T-helper 1 cell (primary cell): ENCODE data around the gene ODC1.

ENCODE experiments used
- DNase-seq, 5 donors: peaks; one replicate each; pipeline ENCODE4 v3.0.0-alpha.2; 2012 to 2020

The ODC1 gene

DNA sequence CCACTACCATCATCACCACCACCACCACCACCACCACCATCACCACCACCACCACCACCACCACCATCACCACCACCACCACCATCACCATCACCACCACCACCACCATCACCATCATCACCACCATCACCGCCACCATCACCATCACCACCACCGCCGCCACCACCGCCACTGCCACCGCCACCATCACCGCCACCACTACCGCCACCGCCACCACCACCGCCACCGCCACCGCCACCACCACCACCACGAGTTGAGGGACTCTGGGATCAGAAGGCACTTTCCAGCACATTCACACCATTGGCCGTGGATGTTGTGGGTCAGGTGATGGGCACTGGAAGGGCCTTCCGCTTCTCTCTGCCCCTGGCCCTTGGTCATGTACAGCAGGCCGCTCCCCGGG lies 48.8 kb downstream of the ODC1 start:
- DNase-seq: no peak

DNA sequence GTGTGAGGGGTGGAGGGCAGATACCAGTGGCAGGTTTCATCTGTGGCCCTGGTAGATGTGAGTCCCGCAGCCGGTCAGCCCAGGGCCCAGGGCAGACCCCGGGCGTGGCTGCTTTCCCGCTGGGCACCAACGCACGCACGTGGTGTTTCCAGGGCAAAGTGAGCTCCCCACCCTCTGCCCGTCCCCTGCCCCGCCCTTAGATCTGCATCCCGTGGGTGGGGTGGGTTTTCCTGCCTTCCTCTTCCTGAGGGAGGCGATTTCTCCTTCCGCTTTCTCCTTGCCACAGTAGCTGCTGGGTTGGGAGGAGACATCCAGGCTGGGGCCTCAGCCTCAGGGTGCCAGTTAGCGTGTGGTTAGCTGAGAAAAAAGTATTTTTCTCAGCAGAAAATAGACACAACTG lies 49.6 kb downstream of the ODC1 start:
- no peak for DNase-seq

DNA sequence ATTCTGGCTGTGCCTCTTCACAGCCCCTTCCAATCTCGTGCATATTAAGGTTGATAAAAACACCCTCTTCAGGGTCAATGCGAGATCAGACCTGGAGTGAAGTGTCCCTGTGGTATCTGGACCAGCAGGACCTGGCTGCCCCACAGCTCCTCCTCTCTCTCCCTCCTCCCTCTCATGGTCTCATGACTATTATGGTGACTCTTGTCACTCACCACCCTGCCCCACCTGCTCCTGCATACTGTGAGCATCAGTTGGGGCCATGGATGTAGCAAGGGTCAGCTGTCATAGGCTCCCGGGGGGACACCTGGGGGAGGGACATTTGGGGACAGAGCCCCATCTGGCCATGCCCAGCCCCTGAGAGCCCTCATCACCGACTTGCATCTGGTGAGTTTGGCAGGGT lies 50.2 kb downstream of the ODC1 start:
- DNase-seq: no peak

DNA sequence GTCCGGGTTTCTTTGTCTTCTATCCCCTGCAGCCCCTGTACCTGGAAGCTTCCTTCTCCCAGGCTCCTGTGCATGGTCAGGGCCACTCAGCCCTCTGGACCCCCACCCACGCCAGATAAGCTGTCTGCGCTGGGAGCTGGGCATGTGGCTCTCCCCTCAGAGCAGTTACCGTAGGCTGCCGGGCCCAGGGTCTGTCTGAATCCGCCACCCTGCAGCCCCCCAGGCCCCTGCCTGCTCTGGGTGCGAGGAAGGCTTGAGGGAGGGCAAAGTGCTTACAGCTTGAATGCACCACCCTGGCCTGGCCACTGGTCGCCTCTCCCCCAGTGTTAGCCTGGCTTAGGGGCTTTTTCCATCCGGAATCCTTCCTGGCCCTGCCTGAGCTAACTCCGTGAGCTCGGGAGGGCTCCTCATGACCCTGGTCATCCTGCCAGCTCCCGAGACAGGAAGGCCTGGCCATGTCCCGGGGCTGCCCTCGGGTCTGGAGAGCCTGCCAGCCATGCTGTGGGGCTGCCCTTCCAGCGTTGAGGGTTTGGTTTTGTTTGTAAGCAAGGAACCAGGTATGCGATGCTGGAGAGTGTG lies 50.7 kb downstream of the ODC1 start:
- DNase-seq: no peak

DNA sequence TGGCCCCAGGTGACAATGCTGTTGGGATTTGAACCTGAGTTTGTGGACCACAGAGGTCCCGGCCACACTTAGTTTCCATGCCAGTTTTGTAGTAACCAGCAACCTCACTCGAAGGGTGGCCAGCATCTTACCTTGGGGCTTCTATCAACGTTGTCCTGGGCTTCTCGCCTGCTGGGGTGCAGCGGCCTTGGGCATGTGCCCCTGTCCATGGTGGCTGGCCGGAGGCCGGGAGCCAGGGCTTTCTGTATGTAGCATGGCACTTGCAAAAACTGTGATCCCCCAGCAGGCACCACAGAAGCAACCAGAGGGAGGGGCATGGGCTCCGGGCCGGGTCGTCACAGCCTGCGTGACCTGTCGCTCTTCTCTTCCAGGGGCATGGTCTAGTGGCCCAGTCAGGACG lies 51.7 kb downstream of the ODC1 start:
- no peak for DNase-seq

DNA sequence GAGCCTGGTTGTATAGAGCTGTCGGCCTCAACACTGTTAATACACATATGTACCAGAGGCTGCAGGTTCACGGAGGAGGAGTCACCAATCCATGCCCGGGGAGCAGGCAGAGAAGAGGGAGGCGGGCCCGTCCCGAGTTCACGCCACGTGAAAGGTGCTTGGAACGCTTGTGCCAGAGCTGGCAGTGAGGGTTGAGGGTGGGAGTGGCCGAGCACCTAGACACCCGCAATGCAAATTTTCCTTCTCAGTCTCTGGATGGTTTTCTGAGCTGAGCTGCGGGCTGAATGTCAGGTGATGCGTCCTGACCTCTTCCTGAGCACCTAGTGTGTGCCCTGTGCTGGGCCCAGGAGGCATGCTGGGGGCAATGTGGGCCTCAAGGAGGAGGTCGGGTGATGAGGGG lies 52.2 kb downstream of the ODC1 start:
- no peak for DNase-seq

DNA sequence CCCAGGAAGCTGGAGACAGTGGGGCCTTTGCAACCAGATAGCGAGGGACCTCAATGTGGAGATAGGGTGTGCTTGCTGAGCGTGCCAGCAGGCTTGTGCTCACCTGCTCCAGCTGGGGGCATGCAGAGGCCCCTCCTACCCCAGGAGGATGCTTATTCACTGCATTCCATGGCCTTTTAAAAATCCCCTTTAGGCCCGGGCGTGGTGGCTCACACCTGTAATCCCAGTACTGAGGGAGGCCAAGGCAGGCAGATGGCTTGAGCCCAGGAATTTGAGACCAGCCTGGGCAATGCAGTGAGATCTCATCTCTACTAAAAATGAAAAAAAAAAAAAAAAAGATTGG lies 54.5 kb downstream of the ODC1 start:
- no peak for DNase-seq

DNA sequence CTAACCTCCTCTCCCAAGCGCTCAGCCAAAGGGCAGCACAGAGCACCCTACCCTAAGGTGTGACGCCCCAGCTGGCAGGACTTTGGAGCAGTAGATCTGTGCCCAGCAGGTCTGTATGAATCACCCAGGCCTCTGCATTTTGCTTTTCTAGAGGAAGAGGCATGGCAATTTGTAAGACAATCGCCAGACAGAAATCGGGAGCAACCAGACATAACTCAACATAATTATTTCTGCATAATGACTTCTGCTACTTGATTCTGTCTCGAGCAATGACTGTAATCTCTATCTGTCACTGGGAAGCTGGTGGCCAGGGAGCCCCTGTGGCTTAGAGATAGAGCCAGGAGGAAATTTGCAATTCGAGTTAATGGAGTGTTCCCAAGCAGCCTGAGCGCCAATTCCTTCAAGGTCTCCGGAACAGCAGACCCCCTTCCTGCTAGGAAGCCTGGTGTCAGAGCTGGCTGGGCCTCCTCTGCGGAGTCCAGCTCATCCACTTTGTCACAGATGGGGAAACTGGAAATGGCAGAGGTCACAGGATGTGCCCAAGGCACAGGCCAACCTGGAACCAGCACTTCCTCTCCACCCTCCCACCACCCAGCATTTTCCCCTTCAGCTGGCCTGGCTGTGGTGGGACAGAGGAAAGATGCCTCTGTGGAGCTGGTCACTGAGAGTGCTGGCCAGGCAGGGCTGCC lies 55.0 kb downstream of the ODC1 start:
- no peak for DNase-seq

DNA sequence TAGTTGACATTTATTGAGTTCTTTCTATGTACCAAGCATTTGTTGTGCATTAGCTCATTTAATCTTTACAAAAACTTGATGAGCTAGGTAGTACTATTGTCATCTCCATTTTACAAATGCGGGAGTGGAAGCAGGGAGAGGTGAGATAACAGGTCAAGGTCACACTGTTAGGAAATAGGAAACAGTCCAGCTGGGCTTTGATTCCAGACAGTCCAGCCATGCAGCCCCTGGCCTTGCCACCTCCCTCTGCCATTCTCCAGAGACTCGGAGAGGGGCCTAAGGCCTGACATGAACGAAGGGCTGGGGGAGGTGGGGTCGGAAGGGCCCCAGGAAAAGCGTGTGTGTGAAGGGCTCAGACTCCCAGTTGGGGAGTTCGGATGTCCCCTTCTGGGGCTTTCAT lies 55.6 kb downstream of the ODC1 start:
- no peak for DNase-seq

DNA sequence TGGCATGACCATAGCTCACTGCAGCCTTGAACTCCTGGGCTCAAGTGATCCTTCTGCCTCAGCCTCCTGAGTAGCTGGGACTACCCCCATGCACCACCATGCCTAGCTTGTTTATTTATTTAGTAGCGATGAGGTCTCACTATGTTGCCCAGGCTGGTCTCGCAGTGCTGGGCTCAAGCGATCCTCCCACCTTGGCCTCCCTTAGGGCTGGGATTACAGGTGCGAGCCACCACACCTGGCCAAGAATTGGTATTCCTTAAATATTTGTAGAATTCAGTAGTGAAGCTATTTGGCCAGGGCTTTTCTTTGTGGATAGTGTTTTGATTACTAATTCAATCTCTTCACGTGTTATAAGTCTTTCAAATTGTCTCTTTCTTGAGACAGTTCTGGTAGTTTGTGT lies 56.0 kb downstream of the ODC1 start:
- no peak for DNase-seq

DNA sequence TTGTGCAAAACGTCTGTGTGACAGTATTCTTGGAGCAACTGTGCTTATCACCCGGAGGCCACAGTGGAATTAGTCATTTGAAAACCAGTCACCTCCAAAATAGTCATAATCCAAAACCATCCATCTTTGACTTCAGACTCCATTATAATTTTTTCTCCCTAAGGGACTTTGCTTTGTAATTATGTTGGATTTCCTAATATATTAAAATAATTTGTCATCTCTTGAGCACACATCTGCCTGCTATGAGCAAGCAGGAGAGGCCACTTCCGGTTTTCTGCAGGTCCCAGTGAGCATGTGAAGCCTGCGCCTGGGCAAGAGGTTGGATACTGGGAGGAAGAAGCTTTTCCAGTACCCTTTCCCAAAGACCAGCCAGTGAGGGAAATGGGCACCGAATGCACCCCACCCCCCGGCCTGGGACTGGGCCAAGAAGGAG lies 57.7 kb downstream of the ODC1 start:
- DNase-seq: no peak
